ENCODE data around the gene LMO7.
"Not testable (repeated sequence)": the region's sequence is repeated elsewhere in the genome, so short reads cannot be mapped to it uniquely, and the experiment has no call there.

The LMO7 gene

DNA sequence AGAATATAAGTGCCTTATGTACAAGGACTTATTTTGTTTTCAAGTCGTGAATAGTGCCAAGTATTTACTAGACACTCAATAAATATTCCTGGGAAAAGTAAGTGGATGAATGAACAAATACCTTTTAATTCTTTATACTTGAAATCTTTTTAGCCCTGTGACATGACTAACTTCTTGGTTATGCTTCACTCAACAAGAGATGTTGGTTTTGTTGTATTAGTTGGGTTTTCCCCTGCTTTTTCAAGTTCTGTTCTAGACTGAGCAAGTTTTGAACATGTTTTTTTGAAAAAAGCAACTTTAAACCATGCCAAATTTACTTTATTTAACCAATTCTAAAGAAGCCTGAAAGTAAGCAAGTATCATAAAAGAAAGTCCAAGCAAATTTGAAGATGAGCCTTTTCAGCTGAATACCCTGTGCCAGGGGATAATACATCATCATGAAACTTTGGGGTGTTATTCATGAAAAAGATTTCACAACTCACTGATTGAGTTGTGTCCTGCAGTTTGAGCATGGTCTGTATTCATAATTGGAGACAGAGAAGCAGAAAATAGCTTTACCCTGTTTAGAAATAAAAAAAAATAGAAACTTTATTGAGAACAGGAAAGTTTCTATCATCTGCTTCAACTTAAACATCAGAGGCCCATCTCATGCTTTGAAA is 11.1 kb downstream of the LMO7 start:
- DNase-seq (ENCODE audit: low spot score) = no peak

DNA sequence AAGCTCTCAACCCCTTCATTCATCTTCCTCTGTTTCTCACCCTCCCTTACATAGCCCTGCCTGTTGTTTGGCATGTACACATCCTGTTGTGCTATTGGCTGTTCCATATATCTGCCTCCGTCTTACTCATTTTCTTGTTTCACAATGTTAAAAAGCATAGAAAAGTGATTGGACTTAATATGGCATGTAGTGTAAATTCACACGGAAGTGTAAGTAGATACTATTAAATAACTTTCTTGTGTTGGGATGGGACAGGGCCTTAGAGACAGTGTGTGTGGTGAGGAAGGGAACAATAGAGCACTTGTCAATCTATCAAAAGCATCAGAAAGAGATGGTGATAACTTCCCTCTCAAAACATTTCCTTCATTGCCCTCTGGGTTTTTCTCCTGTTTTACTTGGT is 12.3 kb downstream of the LMO7 start:
- no peak for DNase-seq (ENCODE audit: low spot score)

DNA sequence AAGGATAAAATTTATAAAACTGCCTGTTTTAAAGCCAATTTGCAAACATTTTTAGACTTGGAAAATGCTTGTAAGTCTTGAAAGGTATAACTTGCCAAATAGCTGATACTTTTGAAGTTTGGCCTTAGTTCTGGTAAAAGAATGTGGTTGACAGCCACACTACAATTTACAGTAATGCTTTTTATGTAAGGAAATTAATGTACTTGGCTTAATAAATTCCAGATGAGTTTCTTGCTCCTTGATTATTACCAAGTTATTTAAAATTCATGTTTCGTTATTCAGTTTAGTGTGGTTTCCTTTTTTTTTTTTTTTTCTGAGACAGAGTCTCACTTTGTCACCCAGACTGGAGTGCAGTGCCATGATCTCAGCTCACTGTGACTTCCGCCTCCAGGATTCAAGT is 14.9 kb downstream of the LMO7 start:
- no peak for DNase-seq (ENCODE audit: low spot score)

DNA sequence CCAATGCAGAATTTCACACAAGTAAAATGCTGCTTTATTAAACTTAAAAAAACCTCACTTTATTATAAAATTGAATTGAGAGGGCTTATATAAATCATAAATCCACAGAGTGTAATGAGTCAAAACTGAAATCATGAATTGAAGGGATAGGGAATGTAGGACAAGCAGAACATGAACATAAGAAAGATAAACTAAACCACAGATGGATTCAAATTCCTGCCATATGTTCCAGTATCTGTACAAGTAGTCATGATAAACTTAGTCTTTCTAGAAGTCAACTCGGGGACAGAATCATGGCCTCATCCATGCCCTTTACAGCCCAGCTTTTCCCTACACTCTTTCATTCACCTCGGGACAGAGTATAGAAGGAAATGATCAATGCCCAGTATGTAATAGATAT is 16.6 kb downstream of the LMO7 start:
- no peak for DNase-seq (ENCODE audit: low spot score)

DNA sequence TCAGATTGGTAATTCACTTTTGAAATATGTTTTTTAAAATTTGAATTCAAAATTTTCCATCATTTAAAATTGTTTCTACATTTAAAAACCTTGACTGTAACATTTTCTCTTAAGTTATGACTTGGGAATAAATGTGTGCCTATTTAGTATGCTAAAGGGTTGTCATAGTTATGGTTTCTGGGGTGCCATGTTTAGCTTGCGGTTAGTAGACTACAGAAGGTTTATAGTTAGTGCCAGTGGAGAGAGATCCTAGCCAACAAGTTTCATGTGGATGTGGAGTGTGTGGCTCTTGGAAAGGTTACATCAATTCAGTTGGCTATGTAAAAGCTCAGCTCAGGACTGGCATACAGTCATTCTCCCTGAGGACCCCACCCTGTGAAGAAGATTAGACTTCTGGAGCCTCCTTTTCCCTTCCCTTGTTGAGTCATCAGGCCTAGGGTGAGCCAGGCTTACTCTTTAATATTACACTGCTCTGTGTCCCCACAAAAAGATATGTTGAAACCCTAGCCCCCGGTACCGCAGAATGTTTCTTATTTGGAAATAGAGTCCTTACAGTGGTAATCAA is 20.4 kb downstream of the LMO7 start:
- DNase-seq (ENCODE audit: low spot score) = no peak

DNA sequence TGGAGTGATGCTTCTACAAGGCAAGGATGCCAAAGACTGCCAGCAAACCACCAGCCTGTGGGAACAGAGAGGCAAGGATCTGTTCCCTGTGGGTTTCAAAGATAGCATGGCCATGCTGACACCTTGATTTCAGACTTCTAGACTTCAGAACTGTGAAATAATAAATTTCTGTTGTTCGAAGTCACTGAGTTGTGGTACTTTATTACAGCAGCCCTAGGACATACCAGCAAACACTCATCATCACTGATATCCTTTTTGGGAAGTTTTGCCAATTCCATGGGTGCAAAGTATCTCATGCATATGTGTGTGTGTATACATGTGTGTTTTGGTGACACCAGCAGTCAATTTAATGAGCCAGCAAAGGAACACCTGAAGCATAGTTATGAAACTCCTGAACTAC is 21.0 kb downstream of the LMO7 start:
- no peak for DNase-seq (ENCODE audit: low spot score)

DNA sequence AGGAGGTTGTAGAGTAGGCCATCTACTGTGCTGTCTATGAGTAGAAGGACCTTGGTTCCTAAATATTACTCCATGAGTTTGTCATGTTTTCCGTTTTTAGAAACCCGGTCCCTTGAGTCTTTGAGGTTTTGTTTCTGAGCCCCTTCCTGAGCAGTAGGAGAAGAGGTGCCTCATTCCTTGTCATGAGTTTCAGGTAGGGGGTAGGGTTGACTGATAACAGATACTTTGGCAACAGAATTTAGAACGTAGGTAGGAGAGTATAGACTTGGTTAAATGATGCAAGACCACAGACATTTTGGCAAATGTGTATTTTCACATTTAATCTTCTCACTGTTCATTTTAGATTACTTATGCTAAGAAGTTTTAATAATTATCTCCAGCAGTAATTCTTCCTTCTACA is 24.6 kb downstream of the LMO7 start:
- DNase-seq (ENCODE audit: low spot score) = no peak

DNA sequence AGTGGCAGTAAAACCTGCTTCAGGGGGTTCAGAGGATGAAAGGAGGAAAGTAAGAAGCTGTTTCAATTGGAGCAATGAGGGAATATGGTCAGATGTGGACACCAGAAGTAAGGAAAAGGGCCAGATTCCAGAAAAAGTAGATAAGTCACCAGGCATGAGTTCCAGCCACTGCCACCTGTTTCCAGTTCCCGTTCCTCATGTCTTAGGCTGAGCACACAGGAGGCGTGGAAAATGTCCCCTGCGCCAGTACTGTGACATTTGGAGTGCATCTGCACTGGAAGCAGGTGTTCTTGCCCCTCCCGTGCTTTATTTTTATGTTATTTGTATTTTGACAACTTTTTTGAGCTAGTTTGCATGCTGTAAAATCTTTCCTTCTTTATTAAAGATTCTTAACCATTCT is 25.3 kb downstream of the LMO7 start:
- DNase-seq (ENCODE audit: low spot score) = no peak

DNA sequence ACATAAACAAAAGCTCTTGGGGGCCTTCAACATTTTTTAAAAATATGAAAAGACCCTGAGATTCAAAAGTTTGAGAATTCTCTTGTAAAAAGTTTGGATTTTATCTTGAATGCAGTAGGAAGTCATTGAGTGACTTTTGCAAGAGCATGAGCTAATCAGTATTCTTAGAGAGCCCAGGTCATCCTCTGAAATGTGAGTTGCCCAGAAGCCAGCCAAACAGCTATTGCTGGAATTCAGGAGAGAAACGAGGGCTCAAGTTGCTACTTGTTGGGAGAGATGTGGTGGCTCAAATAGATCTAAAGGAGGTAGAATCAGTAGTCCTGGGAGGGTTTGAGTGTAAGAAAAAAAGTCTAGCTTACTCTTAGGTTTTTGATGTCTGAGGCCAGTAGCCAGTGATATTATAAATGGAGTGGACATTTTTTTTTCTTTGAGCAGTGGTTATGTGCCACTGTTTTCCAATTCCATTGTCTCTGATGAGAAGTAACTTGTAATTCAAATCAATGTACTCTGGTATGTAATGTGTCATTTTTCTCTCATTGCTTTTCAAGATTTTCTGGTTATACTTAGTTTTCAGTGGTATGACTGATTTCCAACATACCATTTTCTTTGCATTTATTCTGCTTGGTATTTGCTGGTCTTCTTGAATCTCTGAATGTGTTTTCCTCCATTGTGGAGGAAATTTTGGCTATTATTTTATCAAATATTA is 30.7 kb downstream of the LMO7 start:
- no peak for DNase-seq (ENCODE audit: low spot score)

DNA sequence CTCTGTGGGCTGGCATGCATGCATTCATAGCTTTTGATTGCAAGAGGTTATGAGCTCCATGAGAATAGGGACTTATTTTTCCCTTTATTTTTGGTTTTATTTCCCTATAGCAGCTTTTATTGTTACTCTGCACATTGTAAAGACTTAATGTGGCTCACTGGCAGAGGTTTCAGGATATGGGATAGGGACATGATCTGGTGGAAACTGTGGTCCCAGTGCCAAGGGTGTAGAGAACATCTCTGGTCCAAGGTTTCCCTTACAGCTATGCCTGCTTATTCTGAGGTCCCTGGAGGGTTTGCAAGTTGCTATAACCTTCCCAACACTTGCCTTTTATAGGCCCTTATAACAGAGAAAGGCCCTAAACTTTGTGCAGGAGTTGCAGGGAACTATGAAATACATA is 33.6 kb downstream of the LMO7 start:
- no peak for DNase-seq (ENCODE audit: low spot score)

DNA sequence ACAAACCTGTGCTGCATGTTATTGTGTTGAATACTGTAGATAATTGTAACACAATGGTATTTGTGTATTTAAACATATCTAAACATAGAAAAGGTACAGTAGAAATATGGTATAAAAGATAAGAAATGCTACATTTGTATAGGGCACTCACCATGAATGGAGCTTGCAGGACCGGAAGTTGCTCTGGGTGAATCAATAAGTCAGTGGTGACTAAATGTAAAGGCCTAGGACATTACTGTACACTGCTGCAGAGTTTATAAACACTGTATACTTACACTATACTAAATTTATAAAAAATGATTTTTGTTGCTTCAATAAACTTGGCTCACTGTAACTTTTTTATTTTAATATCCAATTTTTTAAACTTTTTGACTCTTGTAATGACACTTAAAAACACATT is 34.4 kb downstream of the LMO7 start:
- no peak for DNase-seq (ENCODE audit: low spot score)

DNA sequence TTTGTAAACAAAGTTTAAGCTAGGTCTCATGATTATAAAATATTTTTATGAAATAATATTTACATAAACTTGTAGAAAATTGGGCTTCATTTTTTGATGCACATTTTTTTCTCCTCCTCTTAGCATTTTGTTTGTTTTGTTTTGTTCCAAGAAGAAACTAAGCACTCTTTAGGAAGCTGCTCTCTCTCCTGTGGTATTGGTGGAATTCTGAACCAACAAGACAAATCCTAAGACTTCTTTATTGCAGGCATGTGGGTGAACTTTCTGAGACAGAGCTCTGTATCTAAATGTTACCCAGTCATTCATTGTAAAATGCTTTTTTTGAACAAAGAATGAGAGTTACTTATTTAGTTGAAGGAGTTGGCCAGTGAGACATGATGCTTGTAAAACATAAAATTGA is 39.3 kb downstream of the LMO7 start:
- DNase-seq (ENCODE audit: low spot score) = no peak

DNA sequence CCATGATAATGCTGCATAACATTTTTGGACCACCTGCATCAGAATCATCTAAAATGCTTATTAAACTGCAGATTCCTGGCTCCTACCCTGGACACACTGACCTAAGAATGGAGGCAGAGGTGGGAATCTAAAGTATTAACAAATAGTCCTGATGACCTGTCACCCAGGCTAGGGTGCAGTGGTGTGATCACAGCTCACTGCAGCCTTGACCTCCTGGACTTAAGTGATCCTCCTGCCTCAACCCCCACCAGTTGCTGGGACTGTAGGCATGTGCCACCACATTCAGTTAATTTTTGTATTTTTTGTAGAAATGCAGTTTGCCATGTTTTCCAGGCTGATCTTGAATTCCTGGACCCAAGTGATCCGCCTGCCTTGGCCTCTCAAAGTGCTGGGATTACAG is 43.3 kb downstream of the LMO7 start:
- no peak for DNase-seq (ENCODE audit: low spot score)

DNA sequence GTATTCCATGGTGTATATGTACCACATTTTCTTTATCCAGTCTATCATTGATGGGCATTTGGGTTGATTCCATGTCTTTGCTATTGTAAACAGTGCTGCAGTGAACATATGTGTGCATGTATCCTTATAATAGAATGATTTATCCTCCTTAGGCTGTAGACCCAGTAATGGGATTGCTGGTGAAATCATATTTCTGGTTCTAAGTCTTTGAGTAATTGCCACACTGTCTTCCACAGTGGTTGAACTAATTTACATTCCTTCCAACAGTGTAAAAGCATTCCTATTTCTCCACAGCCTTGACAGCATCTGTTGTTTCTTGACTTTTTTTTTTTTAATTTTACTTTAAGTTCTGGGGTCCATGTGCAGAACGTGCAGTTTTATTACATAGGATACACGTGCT is 44.1 kb downstream of the LMO7 start:
- DNase-seq (ENCODE audit: low spot score) = not testable (repeated sequence)

DNA sequence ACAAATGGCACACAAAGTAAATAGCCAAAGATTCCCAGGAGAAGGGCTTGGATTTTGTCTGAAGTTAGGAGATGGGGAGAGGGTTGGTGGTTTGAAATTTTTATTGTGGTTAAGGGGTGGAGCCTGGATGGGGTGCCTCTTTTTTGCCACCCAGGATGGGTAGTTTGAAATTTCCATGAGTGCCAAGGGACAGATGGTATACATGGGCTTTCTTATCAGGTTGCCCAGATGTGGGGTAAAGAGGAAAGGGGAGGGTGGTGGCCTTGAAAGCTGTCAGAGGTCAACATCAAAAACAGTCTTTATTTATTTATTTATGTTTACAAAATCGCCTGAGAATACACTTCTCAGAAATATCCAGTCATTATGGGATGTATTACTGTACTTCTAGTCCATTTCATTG is 46.2 kb downstream of the LMO7 start:
- DNase-seq (ENCODE audit: low spot score) = no peak

DNA sequence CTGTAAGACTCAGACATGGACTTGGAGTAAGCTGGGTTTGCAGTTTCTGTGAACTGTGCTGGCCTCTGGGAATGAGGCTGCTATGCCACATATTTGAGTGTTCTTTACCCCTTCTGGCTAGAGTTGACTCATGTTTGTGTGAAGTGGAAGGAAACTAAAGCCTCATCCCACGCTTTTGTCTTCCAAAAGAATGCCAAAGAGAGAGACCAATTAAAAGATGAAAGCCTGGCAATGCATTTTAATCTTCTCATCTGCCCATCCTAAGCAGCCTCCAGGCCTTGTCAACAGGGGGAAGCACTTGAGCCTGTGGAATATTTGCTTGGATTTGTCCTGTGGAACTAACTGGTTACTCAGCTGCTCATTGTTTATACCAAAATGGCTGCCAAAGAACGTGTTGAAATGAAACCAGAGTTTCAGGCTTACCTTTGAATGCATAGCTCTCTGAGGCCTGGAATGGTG is 49.1 kb downstream of the LMO7 start:
- DNase-seq (ENCODE audit: low spot score) = no peak

DNA sequence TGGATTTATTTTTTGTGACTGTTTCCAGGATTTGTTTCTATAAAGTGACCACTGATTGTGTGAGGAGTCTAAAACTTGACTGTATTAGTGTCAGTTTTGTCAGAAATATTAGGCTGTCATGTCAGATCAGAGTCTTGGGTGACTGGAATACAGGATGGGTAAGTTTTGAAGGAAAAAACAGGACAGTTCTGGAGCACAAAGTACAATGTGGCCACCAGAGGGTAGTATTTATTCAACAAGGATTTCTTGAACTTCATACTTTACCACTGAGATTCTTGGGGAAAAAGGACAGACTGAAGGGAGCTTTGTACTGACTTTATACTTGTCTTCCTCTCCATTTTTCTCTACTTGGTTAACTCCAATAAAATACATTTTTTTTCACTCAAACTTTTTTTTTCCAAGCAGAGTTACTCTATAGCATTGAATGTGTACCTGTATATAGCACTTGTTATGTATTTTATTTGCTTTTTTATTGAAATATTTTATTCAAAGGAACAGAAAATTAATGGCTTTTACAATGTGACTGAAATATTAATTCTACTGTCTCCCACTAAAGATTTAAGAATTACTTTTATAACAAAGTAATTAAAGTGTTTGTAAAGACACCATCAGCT is 51.1 kb downstream of the LMO7 start:
- DNase-seq (ENCODE audit: low spot score) = peak; percentile 7

DNA sequence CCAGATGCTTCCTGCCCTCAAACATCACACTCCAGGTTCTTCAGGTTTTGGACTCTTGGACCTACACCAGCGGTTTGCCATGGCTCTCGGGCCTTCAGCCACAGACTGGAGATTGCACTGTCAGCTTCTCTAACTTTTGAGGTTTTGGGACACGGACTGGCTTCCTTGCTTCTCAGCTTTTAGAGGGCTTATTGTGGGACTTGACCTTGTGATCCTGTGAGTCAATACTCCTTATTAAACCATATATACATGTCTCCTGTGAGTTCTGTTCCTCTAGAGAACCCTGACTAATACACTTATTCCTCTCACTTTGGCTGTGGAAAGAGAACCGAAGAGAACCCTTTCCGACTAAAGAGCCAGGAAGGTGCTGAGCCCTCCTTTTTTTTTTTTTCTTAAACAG is 53.6 kb downstream of the LMO7 start:
- no peak for DNase-seq (ENCODE audit: low spot score)

DNA sequence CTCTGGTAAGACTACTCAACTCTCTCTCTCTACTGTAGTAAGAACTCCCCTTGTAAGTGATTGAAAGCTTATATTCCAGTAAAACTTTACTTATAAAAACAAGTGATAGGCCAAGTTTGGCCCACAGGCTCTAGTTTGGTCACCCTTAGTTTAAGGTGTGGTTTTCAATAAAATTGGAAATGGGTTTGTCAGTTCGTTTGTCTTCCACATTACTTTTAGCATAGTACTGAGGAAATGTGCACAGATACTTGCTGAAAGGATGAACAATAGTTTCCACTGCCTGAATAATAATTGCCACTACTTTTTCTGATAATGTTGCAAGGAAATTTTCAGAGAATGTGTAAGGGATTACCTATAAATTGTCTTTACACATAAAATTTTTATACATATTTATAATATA is 54.5 kb downstream of the LMO7 start:
- no peak for DNase-seq (ENCODE audit: low spot score)

DNA sequence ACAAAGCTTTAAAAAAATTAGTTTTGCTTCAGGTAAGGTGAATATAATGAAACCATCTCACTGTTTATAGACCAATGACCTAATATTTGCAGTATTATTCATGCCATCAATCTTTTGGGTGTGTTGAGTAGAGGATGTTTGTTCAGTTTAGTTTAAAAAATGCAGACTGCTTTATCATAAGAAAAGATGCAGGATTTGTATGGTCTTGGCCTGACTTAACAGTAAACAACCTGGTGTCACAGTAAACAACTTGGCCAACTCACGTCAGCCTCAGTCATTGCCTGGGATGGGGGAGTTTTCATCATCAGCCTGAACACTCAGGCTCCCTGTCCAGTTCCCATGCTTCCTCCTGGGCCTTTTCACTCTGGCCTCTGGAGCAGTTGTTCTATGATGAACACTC is 55.1 kb downstream of the LMO7 start:
- no peak for DNase-seq (ENCODE audit: low spot score)

DNA sequence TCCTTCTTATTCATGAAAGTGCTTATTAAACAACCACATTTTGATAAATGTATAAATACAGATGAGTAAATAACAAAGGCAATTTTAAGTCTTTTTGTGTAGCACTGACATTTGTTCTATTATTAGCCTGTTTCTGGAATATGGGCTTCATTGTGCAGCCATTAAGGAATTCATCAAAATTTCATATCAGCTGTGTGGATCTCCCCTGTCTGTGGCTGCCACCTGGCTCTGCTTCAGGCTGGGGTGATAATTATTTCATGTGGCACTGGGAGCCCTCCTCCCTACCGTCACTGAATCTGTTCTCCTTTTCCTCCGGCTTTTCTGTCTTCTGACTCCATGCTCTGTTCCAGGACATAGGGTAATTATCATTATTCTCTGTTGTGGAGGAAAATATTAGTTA is 57.1 kb downstream of the LMO7 start:
- DNase-seq (ENCODE audit: low spot score) = no peak

DNA sequence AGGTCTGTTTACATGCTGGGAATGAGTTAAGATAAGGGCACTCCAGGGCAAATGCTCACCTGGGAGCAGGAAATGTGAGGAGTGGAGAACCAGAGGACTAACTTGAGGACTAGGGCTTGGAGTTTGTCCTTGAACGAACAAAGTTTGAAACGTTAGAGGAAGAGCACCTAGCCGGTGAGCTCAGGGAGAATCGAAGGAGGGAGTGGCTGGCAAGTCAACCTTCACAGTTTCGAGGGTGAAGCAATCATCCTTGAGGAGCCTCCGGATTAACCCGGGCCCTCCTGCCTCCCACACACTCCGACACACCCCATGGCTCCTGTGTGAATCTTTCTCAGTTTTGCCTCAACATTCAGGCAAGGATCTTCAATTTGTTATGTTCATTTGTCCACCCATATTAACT is 58.6 kb downstream of the LMO7 start:
- no peak for DNase-seq (ENCODE audit: low spot score)

DNA sequence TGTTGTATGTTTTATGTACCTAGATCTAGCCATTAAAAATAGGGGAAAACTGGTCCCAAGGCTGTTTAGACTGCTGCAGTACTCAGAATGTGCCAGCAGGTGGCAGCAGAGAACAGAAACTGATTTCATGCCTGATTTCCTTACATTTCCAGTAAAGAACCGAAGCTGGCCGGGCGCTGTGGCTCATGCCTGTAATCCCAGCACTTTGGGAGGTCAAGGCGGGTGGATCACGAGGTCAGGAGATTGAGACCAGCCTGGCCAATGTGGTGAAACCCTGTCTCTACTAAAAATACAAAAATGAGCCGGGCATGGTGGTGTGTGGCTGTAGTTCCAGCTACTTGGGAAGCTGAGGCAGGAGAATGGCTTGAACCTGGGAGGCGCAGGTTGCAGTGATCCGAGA is 59.8 kb downstream of the LMO7 start:
- peak; percentile 82 for DNase-seq (ENCODE audit: low spot score)

All from Ammon's horn (tissue), 1 donor.